TTC549 (cell line): ENCODE data around the gene TPPP.
"Not testable (repeated sequence)": the region's sequence is repeated elsewhere in the genome, so short reads cannot be mapped to it uniquely, and the experiment has no call there.

Experiments used
- FAIRE-seq: peaks from 2 replicates; lab custom pipeline; 2012; peaks lifted over from hg19 to GRCh38; lab: Jason Lieb, UNC

TPPP gene

GRCh38 chr5:693271-694041 is at the start of gene TPPP:
TPPP (minus strand) TSS chr5:693352; CDS start chr5:678060, 15,292 bp downstream.
- not testable (repeated sequence) for FAIRE-seq

- FAIRE-seq: not testable (repeated sequence)
Measured at GRCh38 chr5:742276-742675, 49.1 kb upstream of the TPPP start.

GRCh38 chr5:734145-734544 is 41.0 kb upstream of the TPPP start:
- FAIRE-seq: not testable (repeated sequence)

- not testable (repeated sequence) for FAIRE-seq
Measured at GRCh38 chr5:732754-733454, 39.8 kb upstream of the TPPP start.

GRCh38 chr5:729225-729624 is 36.1 kb upstream of the TPPP start:
- FAIRE-seq: not testable (repeated sequence)

DNA sequence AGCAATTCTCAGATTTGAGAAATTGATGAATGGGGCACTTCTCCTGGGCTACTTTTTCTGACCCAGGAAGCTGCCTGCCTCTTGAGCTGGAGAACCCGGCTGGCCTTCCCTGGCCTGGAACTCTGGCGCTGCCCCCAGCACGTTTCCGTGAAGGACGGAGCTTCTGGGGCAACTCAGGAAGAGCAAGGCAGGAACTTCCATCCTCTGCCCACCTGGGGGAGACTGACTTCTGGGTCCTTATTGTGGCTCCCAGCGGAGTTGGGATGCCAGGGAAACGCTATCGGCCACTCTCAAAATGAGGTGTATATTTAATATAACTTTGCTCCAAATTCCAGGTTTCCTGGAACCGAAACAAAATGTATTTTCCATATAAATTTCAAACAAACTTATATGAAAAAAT is 33.9 kb upstream of the TPPP start:
- FAIRE-seq: not testable (repeated sequence)

- not testable (repeated sequence) for FAIRE-seq
Measured at GRCh38 chr5:723865-724264, 30.7 kb upstream of the TPPP start.

DNA sequence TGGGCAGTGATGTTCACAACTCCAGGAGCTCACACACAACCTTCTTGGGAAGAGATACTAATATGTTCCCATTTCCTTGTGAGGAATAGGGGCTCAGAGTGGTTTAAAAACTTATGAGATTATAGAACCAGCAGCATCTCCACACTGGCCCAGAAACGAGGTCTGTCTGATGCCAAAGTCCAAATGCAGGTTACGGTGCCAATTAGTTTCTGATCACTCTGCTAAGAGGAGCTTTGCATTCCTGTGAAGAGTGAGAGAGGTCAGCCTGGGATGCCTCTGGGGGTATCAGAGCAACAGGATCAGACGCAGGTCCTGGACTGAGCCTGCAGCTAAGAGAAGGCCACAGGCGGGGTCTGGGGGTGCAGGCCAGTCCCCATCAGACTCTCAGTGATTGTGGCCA is 30.2 kb upstream of the TPPP start:
- not testable (repeated sequence) for FAIRE-seq

DNA sequence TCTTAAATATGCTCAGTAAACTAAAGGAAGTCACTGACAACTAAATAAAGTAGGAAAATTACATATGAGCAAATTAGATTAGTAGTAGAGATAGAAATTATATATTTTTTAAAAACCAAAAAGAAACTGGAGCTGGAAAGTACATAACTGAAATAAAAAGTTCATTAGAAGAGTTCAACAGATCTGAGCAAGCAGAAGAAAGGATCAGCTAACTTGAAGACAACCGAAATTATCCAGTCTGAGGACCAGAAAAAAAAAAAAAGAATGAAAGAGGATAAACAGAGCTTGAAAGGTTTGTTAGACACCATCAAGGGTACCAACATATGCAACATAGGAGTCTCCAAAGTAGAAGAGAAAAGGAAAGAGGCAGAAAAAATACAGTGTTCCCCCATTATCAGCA is 26.2 kb upstream of the TPPP start:
- FAIRE-seq: not testable (repeated sequence)

GRCh38 chr5:717143-717542 is 24.0 kb upstream of the TPPP start:
- FAIRE-seq: no peak

DNA sequence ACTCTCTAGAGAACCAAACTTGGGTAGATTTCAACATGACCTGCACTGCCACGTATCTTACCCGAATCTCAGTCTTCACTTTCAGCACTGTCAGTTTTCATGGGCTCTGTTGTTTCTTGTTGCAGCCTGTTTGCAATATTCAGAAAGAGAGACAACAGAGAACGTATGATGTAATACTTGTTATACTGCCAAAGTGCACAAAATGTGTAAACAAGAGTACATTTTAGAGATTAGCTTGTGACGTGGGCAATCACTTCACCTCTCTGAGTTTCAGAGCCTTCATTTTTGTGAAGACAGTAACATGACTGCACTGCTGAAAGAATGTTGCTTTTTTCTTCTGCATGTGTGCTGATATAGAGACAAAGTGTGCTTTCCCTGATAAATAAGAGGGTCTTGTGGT is 23.6 kb upstream of the TPPP start:
- FAIRE-seq: not testable (repeated sequence)

- not testable (repeated sequence) for FAIRE-seq
Measured at GRCh38 chr5:715636-716035, 22.5 kb upstream of the TPPP start.

DNA sequence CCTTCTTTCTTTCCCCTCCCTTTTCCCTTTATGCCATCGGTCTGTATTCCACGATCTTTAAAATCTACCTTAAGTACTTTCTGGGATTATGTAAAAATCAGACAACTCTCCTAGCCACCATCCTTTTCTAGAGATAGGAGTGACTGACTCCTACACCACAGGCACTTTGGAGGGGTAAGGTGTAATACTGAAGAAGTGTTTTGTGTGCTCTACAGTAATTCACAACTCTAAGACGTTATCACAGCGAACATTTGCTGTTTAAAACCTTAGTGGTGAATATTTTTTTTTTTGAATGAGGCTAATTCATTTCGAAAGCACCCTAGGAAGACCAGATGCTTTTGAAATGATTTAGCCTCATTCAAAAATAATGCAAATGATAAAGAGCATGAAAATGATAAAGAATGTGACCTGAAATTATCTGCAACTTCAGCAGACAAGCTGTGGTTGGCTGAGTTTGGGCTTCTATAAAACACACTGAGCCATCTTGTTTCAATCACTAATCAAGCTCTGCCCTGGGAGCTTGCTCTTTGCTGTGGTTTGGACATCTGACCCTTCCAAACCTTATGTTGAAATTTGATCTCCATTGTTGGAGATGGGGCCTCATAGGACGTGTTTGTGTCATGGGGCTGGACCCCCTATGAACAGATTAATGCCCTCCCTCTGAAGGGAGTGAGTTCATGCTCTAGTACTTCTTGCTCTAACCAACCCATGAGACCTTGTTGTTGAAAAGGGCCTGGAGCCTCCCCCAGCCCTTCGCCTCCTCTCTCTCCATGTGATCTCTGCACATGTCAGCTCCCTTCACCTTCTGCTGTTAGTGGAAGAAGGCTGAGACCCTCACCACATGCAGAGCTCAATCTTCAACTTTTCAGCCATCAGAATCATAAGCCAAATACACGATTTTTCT is 21.3 kb upstream of the TPPP start:
- FAIRE-seq: not testable (repeated sequence)

DNA sequence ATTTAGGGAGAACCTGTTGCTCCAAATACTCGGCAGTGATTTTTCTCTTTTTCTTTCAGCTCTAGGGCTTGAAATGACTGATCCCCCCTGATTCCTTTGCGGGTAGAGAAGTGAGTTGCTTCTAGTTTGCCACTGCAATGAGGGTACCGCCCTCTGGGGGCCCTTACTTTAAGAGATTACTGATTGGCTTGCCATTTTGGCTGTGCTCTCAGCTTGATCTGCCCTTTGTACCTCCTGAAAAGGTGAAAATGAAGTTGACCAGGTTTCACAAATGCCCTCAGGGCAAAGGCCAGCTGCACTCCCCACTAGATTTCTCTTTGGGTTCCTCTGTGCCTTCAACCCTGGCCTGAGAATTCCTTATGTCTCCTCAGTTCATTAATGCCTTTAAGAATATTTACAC is 20.5 kb upstream of the TPPP start:
- not testable (repeated sequence) for FAIRE-seq

GRCh38 chr5:708848-709517 is 15.8 kb upstream of the TPPP start:
- not testable (repeated sequence) for FAIRE-seq

DNA sequence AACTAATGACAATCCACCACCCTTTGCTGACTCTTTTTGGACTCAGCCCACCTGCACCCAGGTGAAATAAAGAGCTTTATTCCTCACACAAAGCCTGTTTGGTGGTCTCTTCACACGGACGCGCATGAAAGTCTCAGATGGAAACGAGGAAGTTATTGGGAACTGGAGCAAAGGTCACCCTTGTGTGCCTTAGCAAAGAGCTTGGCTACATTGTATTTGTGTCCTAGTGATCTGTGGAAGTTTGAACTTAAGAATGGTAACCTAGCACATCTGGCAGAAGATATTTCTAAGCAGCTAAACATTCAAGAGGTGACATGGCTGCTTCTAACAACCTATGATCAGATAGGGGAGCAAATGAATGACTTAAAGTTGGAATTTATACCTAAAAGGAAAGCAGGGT is 15.2 kb upstream of the TPPP start:
- FAIRE-seq: not testable (repeated sequence)

DNA sequence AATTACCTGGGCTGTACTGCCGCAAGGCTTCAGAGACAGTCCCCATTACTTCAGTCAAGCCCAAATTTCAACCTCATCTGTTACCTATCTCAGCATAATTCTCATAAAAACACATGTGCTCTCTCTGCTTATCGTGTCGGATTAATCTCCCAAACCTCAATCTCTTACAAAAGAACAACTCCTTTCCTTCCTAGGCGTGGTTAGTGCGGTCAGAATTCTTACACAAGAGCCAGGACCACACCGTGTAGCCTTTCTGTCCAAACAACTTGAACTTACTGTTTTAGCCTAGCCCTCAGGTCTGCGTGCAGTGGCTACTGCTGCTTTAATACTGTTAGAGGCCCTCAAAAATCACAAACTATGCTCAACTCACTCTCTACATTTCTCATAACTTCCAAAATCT is 13.0 kb upstream of the TPPP start:
- not testable (repeated sequence) for FAIRE-seq

DNA sequence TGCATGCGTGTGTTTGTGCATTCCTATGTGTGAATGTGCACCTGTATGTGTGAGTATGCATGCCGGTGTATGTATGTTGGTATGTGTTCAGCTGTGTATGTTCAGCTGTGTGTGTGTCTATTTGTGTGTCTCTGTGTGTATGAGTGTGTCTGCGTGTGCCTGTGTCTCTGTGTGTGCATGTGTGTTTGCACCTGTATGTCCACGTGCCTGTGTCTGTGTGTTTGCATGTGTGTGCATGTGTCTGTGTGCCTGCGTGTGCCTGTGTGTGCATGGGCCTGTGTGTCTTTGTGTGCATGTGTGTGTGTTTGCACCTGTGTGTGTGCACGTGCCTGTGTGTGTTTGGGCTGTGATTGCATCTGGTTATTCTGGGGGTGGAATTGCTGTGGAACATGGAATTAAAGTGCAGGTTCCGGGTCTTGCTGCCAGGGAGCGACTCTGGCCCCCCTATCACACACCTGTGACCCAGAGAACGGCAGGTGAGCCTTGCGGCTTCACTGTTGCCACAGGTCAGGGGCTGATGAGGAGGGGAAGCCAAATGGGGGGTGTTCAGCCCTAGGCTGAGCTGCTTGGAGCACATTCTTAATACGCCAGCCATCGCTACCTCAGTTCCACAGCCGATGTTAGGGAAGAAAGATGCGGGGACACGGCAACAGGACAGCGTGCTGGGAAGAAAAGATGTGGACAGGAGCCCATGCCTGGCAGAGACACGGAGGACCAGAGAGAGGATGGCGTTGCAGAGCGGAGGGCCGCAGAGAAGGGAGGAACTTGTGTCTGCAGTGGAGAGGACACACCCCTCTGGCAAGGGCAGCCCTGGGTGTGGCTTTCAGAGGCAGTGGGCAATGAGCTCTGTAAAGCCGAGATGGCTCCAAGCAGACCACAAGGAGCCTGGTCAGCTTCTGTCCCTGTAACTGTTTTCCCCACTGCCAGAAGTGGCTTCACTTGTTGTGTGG is 3.9 kb upstream of the TPPP start:
- FAIRE-seq: not testable (repeated sequence)

DNA sequence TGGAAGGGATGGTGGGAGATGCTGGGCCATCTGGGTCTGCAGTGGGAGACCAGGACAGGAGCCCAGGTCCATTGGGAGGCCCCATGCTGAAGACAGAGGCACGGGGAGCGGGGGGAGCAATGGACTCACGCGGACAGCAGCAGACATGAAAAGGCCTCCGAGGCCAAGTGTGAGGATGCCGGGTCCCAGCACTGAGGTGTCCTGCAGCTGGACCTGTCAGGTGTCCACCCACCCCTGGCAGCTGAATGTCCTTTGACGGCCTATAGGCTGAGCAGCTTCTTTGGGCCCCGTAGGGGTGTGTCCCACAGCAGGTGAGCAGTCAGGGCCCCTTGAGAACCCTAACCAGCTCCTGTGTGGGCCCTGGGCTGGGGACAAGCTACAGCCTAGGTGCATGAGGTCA is 3.0 kb upstream of the TPPP start:
- FAIRE-seq: not testable (repeated sequence)

DNA sequence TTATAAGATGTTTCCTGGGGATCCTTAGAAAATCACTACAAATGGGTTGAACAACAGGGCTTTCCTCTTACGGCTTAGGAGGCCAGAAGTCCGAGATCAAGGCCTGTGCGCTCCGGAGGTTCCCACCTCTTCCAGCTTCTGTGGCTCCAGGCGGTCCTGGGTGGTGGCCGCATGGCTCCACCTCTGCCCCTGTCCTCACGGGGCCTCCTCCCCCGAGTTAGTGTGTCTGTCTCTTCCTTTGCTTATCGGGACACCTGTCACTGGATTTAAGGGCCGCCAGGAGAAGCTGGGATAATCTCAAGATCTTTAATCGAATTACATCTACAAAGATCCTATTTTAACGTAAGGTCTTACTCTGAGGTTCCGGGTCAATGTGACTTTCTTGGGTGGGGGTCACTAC is 2.3 kb upstream of the TPPP start:
- not testable (repeated sequence) for FAIRE-seq

- FAIRE-seq: not testable (repeated sequence)
Measured at GRCh38 chr5:694042-694431, 885 bp upstream of the TPPP start.
